M059J (cell line): ENCODE data around the gene NCL. TPM values are rescaled to one million over a fixed set of nuclear protein-coding genes. Genes with fewer than 3 reads are reported as not detected.
A peak's percentile ranks its signal among the peaks of the same experiment; 100 is the strongest.
"Not testable (repeated sequence)": the region's sequence is repeated elsewhere in the genome, so short reads cannot be mapped to it uniquely, and the experiment has no call there.

ENCODE experiments used
- DNase-seq: peaks from one replicate; pipeline ENCODE4 v3.0.0-alpha.2; 2012; ENCODE audit warnings: low read depth
- total RNA-seq: library from RNA; depleted of rRNA; stranded (reverse); fragments of >200 nt; shearing (Covaris generic); gene quantifications from 2 replicates; pipeline ENCODE4 v1.2.3, GENCODE V29; 2014

NCL gene
- total RNA-seq, 1 experiment from 2014 or later = 141 TPM

- no peak for DNase-seq
These were observed 3.6 kb upstream of the NCL start for GRCh38 chr2:231467613-231468530.

DNA sequence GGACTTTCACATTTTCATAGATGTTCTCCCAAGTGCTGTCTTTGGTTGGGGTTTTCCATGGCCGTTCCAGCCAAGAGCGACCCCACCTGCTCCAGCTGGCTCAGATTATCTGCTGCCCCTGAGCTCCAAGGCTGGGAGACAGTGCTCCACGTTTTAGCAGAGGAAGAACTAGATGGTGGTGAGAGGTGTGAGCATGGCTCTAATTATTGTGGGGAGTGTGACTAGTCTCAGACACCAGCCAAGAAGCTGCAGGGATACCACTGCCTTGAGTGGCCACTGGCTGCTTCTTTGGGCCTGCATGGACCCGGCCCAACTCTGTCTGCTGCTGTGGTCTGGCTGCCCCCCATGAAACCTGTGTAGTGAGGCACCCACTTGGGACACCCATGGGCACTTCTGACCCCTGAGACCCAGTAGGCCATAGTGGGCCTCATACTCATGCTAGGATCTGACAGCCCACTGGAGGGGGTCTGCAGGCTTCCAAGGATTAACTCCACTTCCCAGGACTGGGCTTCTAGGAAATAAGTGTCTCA is 2.8 kb upstream of the NCL start:
- no peak for DNase-seq

DNA sequence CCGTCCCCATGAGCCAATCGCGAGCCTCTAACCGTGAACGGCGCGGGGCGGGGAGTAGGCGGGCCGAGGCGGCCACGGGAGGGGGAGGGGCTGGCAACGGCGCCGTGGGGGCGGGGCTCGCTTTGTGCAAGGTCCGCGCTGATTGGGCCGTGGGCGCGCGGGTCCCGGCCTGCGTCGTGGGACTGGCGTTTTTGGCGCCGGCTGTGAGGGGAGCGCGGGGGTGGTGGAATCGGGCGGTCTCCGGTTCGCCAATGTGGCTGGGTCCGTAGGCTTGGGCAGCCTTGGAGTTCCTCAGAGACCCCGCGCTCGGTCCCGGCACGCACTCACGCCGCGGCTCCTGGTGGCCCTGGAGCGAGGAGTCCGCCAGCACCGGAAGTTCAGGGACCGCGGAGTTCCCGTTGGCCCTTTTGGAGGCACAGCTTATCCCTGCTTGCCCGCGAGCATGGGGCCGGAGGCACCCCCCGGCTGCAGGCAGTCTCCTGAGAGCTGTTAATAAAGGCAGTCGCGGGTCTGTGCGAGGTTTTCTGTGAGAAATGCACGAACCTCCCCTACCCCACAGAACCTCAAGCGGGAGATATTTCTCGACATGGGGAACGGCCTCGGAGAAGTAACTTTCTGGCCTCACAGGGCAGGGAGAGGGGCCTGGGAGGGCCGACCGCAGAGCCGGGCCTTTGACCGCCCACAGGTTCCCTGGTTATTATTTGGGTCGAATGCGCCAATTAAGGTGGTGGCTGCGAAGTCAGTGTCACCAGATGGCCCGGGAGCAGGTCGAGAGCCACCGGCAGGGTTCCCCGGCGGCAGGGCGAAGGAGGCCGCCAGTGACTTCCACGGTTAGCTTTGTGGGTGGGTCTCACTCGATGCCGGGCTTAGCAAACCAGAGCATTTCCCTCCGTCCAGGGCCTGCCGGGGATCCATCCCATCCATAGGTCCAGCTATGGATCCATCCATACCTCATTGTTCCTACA is 574 bp upstream of the NCL start:
- no peak for DNase-seq

DNA sequence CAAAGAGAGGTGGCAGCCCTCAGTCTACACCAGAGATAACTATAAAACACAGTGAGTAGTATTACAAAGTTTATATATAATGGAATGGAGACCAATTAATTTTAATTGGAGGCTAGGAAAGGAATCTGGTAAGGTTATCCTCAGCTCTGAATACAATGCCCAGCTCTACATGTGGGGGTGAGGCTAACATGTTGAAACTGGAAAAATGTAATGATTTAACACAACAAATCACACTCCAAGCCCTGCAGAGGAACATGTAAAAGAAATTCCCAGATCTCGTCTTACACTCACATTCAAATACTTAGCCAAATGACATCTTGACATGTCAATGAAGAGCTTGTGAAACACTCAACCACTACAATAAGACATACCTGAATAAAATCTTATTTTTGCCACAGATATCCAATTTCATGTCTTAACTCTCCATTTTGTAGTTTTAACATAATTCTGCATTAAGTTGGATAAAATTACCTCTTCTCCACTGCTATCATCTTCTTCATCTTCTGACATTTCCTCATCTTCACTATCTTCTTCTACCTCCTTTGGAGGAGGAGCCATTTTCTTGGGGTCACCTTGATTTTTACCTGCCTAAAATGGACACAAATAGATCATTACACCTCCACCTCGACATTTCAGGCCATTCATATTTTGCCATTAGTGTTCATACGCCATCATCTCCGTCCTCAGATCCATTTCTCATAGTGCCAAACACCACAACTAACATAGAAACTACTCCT is 1.4 kb downstream of the NCL start:
- DNase-seq = no peak

- no peak for DNase-seq
These were observed 2.7 kb downstream of the NCL start for GRCh38 chr2:231461516-231461971.

DNA sequence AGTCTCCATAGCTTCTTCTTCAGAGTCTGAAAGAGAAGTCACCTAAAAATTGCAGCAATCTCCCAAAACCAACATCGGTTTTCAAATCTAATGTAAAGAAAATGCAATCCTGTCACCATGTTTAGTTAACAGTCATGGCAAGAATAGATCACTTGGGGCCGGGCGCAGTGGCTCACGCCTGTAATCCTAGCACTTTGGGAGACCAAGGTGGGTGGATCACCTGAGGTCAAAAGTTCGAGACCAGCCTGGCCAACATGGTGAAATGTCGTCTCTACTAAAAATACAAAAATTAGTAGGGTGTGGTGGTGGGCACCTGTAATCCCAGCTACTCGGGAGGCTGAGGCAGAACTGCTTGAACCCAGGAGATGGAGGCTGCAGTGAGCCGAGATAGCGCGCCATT is 3.4 kb downstream of the NCL start:
- DNase-seq = not testable (repeated sequence)

DNA sequence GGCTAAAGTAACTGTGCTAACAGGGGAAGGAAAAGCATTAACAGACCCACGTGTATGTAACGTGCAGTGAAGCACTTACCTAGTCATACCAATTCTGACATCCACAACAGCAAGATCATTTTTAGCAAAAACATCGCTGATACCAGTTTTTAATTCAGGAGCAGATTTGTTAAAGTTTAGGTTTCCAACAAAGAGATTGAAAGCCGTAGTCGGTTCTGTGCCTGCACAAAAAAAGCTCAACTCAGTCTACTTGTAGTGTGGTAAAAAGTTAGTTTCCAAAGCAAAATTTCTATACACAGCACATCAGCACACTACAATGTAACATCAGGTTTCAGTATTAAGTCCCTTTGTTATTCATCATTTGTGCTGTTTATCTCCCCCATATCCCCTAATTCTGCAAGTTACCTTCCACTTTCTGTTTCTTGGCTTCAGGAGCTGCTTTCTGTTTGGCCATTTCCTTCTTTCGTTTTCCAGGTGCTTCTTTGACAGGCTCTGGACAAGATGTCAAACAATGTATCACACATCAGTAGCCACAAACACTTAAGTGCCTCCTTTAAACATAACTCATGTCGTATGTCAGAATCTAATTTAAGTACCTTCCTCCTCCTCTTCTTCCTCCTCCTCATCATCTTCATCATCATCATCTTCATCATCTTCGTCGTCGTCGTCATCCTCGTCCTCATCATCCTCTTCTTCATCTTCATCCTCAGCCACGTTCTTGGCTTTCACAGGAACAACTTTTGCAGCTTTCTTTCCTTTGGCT is 4.0 kb downstream of the NCL start:
- no peak for DNase-seq

DNA sequence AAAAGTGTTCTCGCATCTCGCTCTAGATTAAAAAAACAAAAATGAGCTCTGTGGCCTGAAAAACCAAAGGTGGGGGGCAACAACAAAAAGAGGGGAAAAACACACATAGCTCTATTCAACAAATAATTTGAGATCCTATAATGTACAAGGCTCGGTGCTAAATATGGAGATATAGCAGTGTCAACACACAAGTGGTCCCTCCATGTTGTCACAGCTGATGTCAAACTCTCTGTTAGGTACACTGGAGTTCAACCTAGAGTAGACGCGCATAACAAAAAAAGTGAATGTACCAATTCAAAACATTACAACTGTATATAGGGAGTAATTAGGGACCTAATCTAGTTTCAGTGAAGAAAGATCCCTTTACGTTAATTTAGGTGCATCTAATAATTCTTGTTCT is 5.9 kb downstream of the NCL start:
- DNase-seq = no peak

- DNase-seq = no peak
These were observed 7.2 kb downstream of the NCL start for GRCh38 chr2:231457101-231457500.

DNA sequence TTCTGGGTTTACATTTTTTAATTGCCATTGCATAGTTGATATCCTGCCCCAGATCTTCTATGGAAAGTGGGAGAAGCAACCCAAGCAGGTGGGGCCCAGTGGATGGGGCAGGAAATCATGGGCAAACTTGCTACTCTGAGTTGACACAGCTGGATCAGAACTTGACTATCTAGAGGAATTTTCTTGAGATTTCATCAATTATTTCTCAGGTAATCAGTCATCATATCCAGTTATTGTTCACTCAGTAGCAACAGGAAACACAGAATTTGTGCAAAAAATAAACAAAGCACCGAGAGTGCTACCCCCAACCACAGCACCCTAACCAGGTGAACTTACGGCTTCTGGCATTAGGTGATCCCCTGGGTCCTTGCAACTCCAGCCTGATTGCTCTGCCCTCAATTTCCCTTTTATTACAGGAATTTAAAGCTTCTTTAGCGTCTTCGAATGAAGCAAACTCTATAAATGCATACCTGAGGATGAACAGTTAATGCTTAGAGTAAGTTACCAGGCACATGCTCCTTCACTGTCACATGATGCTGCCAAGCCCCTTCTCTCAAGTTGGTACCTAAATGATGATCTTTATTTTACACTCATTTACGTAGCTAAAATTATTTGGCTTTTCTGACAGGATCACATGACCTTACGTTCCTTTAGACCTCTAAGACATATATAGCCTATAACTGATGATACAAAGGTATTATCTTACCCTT is 7.8 kb downstream of the NCL start:
- DNase-seq = no peak

DNA sequence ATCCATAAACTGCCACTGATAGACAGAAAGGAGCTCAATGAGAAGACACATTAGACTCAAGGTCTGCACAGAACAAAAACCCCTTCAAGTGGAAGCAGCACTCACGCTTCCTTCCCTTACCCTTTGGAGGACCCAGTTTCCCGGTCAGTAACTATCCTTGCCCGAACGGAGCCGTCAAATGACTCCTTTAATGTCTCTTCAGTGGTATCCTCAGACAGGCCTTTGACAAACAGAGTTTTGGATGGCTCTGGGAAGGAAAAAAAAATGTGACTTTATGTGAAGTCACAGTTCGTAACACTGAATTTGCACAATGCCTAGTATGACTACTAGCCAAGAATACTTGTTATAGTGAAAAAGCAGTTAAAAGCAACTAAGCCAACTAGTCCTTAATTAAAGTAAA is 8.4 kb downstream of the NCL start:
- no peak for DNase-seq

GRCh38 chr2:231455222-231455621 is 9.1 kb downstream of the NCL start:
- no peak for DNase-seq

DNA sequence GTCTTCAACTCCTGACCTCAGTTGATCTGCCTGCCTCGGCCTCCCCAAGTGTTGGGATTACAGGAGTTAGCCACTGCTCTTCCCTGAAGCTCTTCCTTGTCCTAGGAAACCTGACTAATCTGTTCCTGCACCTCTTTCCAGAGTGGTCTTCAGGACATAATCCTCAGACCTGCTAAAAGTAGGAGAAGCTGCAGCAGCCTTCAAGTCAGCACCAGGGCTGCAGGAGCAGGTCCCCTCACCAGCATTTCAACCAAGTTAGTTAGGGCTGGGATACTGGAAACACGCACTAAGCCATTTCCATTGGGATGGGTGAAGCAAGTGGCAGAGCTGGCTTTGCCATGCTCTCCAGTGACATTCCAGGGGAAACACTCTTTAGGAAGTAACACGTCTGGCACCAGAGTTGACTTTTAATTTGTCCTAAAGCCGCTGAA is 9.9 kb downstream of the NCL start:
- DNase-seq = no peak

- DNase-seq = peak; percentile 34
These were observed 11.3 kb downstream of the NCL start for GRCh38 chr2:231452799-231453508.

DNA sequence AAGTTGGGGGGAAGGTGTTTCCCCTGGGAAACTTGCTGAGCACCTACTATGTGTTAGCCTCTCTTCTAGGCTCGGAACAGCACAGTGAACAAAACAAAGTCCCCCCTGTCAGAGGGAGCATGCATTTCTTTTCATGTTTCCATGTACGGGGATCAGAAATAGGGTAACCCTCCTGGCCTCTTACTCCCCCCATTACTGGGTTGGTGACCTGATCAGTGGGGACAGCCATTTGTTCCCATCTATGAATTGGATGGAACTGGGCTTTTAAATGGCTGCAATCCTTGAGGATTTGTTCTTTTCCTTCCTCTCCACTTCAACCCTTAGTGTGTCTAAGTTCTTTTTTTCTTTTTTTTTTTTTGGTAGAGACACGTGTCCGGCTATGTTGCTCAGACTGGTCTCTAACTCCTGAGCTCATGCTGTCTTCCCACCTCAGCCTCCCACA is 13.7 kb downstream of the NCL start:
- no peak for DNase-seq

GRCh38 chr2:231449503-231450054 is 14.7 kb downstream of the NCL start:
- no peak for DNase-seq

DNA sequence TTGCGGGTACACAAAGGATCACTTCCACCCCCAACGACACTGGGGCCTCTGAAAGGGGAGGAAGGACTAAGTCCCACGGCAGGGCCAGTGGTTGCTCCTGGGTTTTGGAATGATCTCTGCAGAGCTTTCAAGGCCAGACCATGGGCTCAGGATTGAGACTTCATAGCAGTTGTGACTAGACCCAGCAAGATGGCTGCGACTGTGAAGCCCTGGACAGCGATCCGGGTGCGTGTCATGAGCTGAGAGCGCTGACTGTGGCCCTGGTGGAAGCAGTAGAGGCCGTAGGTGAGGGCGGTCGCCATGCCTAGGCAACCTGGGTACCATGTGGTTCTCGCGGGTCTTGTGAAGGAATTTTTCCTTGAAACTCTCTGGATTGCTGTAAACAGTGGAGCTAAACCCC is 27.3 kb downstream of the NCL start:
- DNase-seq = no peak

DNA sequence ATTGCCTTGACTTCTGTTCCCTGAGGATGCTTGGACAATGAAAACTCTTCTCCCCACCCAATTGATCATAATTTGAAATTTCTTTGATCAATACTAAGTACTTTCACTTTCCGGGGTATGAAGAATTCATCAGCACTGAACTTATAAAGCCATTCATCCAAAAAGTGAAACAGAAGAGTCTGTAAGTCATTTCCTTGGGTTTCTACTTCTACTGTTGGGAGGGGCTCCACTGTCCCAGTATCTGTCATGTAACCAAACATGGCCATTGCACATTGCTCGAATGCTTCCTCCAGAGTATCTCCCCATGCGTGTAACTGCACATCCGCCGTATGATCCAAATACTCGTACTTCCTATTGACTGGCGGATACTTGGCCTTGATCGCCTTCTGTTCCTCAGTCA is 30.3 kb downstream of the NCL start:
- no peak for DNase-seq

- no peak for DNase-seq
These were observed 32.7 kb downstream of the NCL start for GRCh38 chr2:231431606-231432005.
